Panc1 (cell line): ENCODE measurements around the gene MTOR. TPM values are rescaled to one million over a fixed set of nuclear protein-coding genes. Genes with fewer than 3 reads are reported as not detected.

Source experiments
- ATAC-seq: fragments of 200-7000 bp; cut with Tn5 transposase; 2 replicates; pipeline ENCODE4 v1.9.1; 2020; ENCODE audit warnings: mild to moderate bottlenecking, moderate library complexity
- BruUV-seq: library from RNA; stranded (reverse); fragments of 400-500 nt; replicated peaks from 2 replicates; lab custom pipeline; 2021; lab: Mats Ljungman, UMichigan
- CTCF ChIA-PET: fragments of 300-600 bp; sonication (Branson Sonifier 250); formaldehyde crosslinking; loops from one replicate; lab custom pipeline; 2022; ENCODE audit warnings: antibody characterized with exemption; lab: Charles Lee
- POLR2A ChIA-PET: fragments of 300-600 bp; sonication (Branson Sonifier 250); formaldehyde crosslinking; loops from one replicate; lab custom pipeline; 2022; ENCODE audit warnings: antibody characterized with exemption; lab: Charles Lee
- DNase-seq: peaks from one replicate; pipeline ENCODE4 v3.0.0-alpha.2; 2010; ENCODE audit warnings: low read depth, low spot score
- H3K27ac ChIP-seq: 2 replicates; pipeline ENCODE4 v1.5.1; 2011; ENCODE audit warnings: mild to moderate bottlenecking, low read length, inconsistent platforms
- H3K27me3 ChIP-seq: fragments of 200-500 bp; sonication (Bioruptor generic); 2 replicates; pipeline ENCODE4 v1.6.0; 2014; ENCODE audit warnings: low read length, inconsistent platforms; ENCODE audit not compliant: control insufficient read depth, insufficient read depth
- H3K36me3 ChIP-seq: fragments of 200-500 bp; sonication (Bioruptor generic); 2 replicates; pipeline ENCODE4 v1.5.1; 2014; ENCODE audit warnings: inconsistent platforms, mild to moderate bottlenecking, low read length, moderate library complexity; ENCODE audit not compliant: control insufficient read depth, insufficient read depth
- H3K4me1 ChIP-seq: 2 replicates; pipeline ENCODE4 v1.5.1; 2011; ENCODE audit warnings: inconsistent platforms, mild to moderate bottlenecking, low read length, moderate library complexity; ENCODE audit not compliant: control insufficient read depth, insufficient read depth
- H3K4me3 ChIP-seq, 2 experiments: 2 replicates each; pipeline ENCODE4 v1.5.1; 2011 to 2012; ENCODE audit warnings: low read depth in 2 of 2, low read length in 2 of 2, mild to moderate bottlenecking in 2 of 2, inconsistent platforms in 1 of 2, moderate library complexity in 1 of 2
- H3K9me3 ChIP-seq: fragments of 200-500 bp; sonication (Bioruptor generic); 2 replicates; pipeline ENCODE4 v1.5.1; 2014; ENCODE audit warnings: low read depth, mild to moderate bottlenecking, inconsistent platforms, low read length, moderate library complexity; ENCODE audit not compliant: control insufficient read depth, insufficient read depth
- CTCF ChIP-seq: fragments of 450-650 bp; IDR thresholded peaks from 2 replicates; pipeline ENCODE4 v1.5.1; 2017; ENCODE audit warnings: mild to moderate bottlenecking
- POLR2AphosphoS5 ChIP-seq: IDR thresholded peaks from 2 replicates; pipeline ENCODE4 v1.6.1; 2012; ENCODE audit warnings: mild to moderate bottlenecking, low read depth, low read length, moderate library complexity
- REST ChIP-seq, 2 experiments: IDR thresholded peaks; 2 replicates each; pipeline ENCODE4 v1.6.1; 2011 to 2012; ENCODE audit warnings: low read depth in 2 of 2, control low read depth in 1 of 2, low read length in 1 of 2, mild to moderate bottlenecking in 1 of 2, moderate library complexity in 1 of 2; ENCODE audit not compliant: insufficient read depth in 1 of 2
- SIN3A ChIP-seq: IDR thresholded peaks from 2 replicates; pipeline ENCODE4 v1.6.1; 2012; ENCODE audit warnings: low read depth, mild to moderate bottlenecking, low read length, moderate library complexity, borderline replicate concordance; ENCODE audit not compliant: insufficient read depth
- TCF7L2 ChIP-seq: IDR thresholded peaks from 2 replicates; pipeline ENCODE4 v1.6.1; 2011; ENCODE audit warnings: mild to moderate bottlenecking, low read depth, low read length, inconsistent platforms
- in situ Hi-C: cut with HindIII; loops from 2 replicates; pipeline ENCODE4 v1.10.0; 2016; ENCODE audit warnings: low sequenced_read_pairs, low pct_unique_long_range_greater_than_20kb
- intact Hi-C: fragments of 100-400 bp; cut with micrococcal nuclease; formaldehyde crosslinking; loops from one replicate; pipeline ENCODE4 v1.10.0; 2022; ENCODE audit not compliant: unreplicated experiment
- total RNA-seq: library from RNA; stranded (reverse); gene quantifications from one replicate; pipeline ENCODE4 v1.2.1, GENCODE V29; 2021; ENCODE audit not compliant: unreplicated experiment

The MTOR gene
- total RNA-seq, 1 experiment from 2014 or later: 71.2 TPM

- Histone ChIP-seq H3K4me1 (no peaks in the 10 kb centered on the region), H3K27ac (no peak overlapping the region), H3K9me3 (no peaks in the 10 kb centered on the region), H3K27me3 (no peaks in the 10 kb centered on the region), H3K4me3 (no peak overlapping the region), H3K36me3 (no peaks in the 10 kb centered on the region)
- POLR2A ChIA-PET: interaction anchor here (0.6 kb wide), 2 partner anchors 88 to 435 kb away, joined by 3 to 6 read pairs; no protein-coding TSS in a partner anchor
- intact Hi-C loops (no loop called here), in situ Hi-C loops (no loop called here)
- ATAC-seq (no peak), DNase-seq (no peak)
- no peak for TF ChIP-seq TCF7L2
- BruUV-seq: no TSS peak
- CTCF ChIA-PET: interaction anchor here (0.6 kb wide), 1 partner anchor 222 kb away, joined by 6 read pairs; no protein-coding TSS in a partner anchor
These were observed 26.7 kb upstream of the MTOR start for GRCh38 chr1:11289064-11289463.

GRCh38 chr1:11286735-11287410 is 24.5 kb upstream of the MTOR start:
- ATAC-seq: no peak
- BruUV-seq: no TSS peak

More at GRCh38 chr1:11286735-11287410, 24.5 kb upstream of the MTOR start:
- Histone ChIP-seq H3K4me3 (no peak overlapping the region), H3K27ac (no peak overlapping the region), H3K9me3 (no peaks in the 10 kb centered on the region), H3K27me3 (no peaks in the 10 kb centered on the region), H3K36me3 (no peaks in the 10 kb centered on the region), H3K4me1 (no peaks in the 10 kb centered on the region)
- POLR2A ChIA-PET: no interaction called here
- intact Hi-C loops (no loop called here), in situ Hi-C loops (no loop called here)
- DNase-seq: no peak
- TF ChIP-seq POLR2AphosphoS5: no peak
- TF ChIP-seq SIN3A: no peak
- TF ChIP-seq CTCF: no peak
- TF ChIP-seq TCF7L2: no peak
- TF ChIP-seq REST (IDR thresholded peaks at IDR 0.05; ENCODE audit: insufficient read depth in 1 of 2, low read depth in 2 of 2, low read length in 1 of 2): no peak
- CTCF ChIA-PET: interaction anchor here (0.5 to 0.7 kb wide), 2 partner anchors 39 to 128 kb away, joined by 4 to 9 read pairs; no protein-coding TSS in a partner anchor
